Rectal smooth muscle tissue (tissue), 1 donor: ENCODE results near the gene PDK1.
"Not testable (repeated sequence)": the region's sequence is repeated elsewhere in the genome, so short reads cannot be mapped to it uniquely, and the experiment has no call there.

Source experiments
- H3K27ac ChIP-seq: one replicate; pipeline ENCODE4 v1.7.0; 2013; ENCODE audit warnings: low read depth, low read length, inconsistent platforms
- H3K27me3 ChIP-seq: one replicate; pipeline ENCODE4 v1.7.0; 2013; ENCODE audit warnings: low read length; ENCODE audit not compliant: control insufficient read depth, insufficient read depth
- H3K36me3 ChIP-seq: one replicate; pipeline ENCODE4 v1.7.0; 2013; ENCODE audit warnings: low read length; ENCODE audit not compliant: control insufficient read depth, insufficient read depth
- H3K4me1 ChIP-seq: one replicate; pipeline ENCODE4 v1.7.0; 2013; ENCODE audit warnings: low read length; ENCODE audit not compliant: control insufficient read depth, insufficient read depth
- H3K4me3 ChIP-seq: one replicate; pipeline ENCODE4 v1.7.0; 2013; ENCODE audit warnings: low read length
- H3K9ac ChIP-seq: one replicate; pipeline ENCODE4 v1.7.0; 2013; ENCODE audit warnings: low read length

The PDK1 gene

GRCh38 chr2:172533687-172534086 lies 22.2 kb upstream of the PDK1 start:
- Histone ChIP-seq H3K27ac (no peak overlapping the region), H3K27me3 (no peaks in the 10 kb centered on the region), H3K4me1 (no peaks in the 10 kb centered on the region), H3K4me3 (no peak overlapping the region), H3K36me3 (no peaks in the 10 kb centered on the region), H3K9ac (no peak overlapping the region)

- no peaks in the 10 kb centered on the region for H3K36me3 ChIP-seq
- no peak overlapping the region for H3K4me3 ChIP-seq
- no peaks in the 10 kb centered on the region for H3K27me3 ChIP-seq
- no peak overlapping the region for H3K27ac ChIP-seq
- no peak overlapping the region for H3K9ac ChIP-seq
- H3K4me1 ChIP-seq, result no peaks in the 10 kb centered on the region
These were observed 20.8 kb upstream of the PDK1 start for GRCh38 chr2:172535119-172535518.

- not testable (repeated sequence) for H3K4me3 ChIP-seq, H3K9ac ChIP-seq, H3K4me1 ChIP-seq, H3K27me3 ChIP-seq, H3K36me3 ChIP-seq, H3K27ac ChIP-seq
These were observed 18.0 kb upstream of the PDK1 start for GRCh38 chr2:172537851-172538250.

GRCh38 chr2:172539767-172540166 lies 16.1 kb upstream of the PDK1 start:
- Histone ChIP-seq H3K27ac (no peak overlapping the region), H3K36me3 (no peaks in the 10 kb centered on the region), H3K4me3 (no peak overlapping the region), H3K9ac (no peak overlapping the region), H3K27me3 (no peaks in the 10 kb centered on the region), H3K4me1 (no peaks in the 10 kb centered on the region)

- Histone ChIP-seq H3K27me3 (no peaks in the 10 kb centered on the region), H3K36me3 (no peaks in the 10 kb centered on the region), H3K9ac (no peak overlapping the region), H3K27ac (no peak overlapping the region), H3K4me1 (no peaks in the 10 kb centered on the region), H3K4me3 (no peak overlapping the region)
These were observed 15.5 kb upstream of the PDK1 start for GRCh38 chr2:172540421-172540820.

GRCh38 chr2:172545408-172546075 lies 10.3 kb upstream of the PDK1 start:
- Histone ChIP-seq H3K4me3 (no peak overlapping the region), H3K27ac (no peak overlapping the region), H3K4me1 (no peaks in the 10 kb centered on the region), H3K36me3 (no peaks in the 10 kb centered on the region), H3K27me3 (no peaks in the 10 kb centered on the region), H3K9ac (no peak overlapping the region)

GRCh38 chr2:172549131-172549530 lies 6.8 kb upstream of the PDK1 start:
- Histone ChIP-seq H3K4me1 (no peaks in the 10 kb centered on the region), H3K4me3 (no peak overlapping the region), H3K27ac (no peak overlapping the region), H3K27me3 (no peaks in the 10 kb centered on the region), H3K36me3 (no peaks in the 10 kb centered on the region), H3K9ac (no peak overlapping the region)

GRCh38 chr2:172549802-172550201 lies 6.1 kb upstream of the PDK1 start:
- not testable (repeated sequence) for H3K9ac ChIP-seq, H3K4me1 ChIP-seq, H3K27ac ChIP-seq, H3K36me3 ChIP-seq, H3K27me3 ChIP-seq, H3K4me3 ChIP-seq

- Histone ChIP-seq H3K4me3 (no peak overlapping the region), H3K27me3 (no peaks in the 10 kb centered on the region), H3K4me1 (no peaks in the 10 kb centered on the region), H3K9ac (no peak overlapping the region), H3K36me3 (no peaks in the 10 kb centered on the region), H3K27ac (no peak overlapping the region)
These were observed 5.5 kb upstream of the PDK1 start for GRCh38 chr2:172550419-172550818.

- Histone ChIP-seq H3K4me3 (no peak overlapping the region), H3K36me3 (no peaks in the 10 kb centered on the region), H3K27ac (no peak overlapping the region), H3K9ac (no peak overlapping the region), H3K4me1 (no peaks in the 10 kb centered on the region), H3K27me3 (no peaks in the 10 kb centered on the region)
These were observed 4.6 kb upstream of the PDK1 start for GRCh38 chr2:172551271-172551670.

GRCh38 chr2:172552547-172553291 lies 3.2 kb upstream of the PDK1 start:
- no peak overlapping the region for H3K9ac ChIP-seq
- no peak overlapping the region for H3K27ac ChIP-seq
- H3K27me3 ChIP-seq, result no peaks in the 10 kb centered on the region
- H3K4me1 ChIP-seq, result peaks cover 5% of the 10 kb centered on the region
- H3K4me3 ChIP-seq, result no peak overlapping the region
- H3K36me3 ChIP-seq, result no peaks in the 10 kb centered on the region

- Histone ChIP-seq H3K27ac (no peak overlapping the region), H3K27me3 (no peaks in the 10 kb centered on the region), H3K4me3 (peak overlapping the region; percentile 98), H3K36me3 (no peaks in the 10 kb centered on the region), H3K4me1 (peaks cover 5% of the 10 kb centered on the region), H3K9ac (no peak overlapping the region)
These were observed 1.3 kb upstream of the PDK1 start for GRCh38 chr2:172554352-172555271.
